Measurements from ENCODE around the gene KCNE3.

Gene KCNE3

DNA sequence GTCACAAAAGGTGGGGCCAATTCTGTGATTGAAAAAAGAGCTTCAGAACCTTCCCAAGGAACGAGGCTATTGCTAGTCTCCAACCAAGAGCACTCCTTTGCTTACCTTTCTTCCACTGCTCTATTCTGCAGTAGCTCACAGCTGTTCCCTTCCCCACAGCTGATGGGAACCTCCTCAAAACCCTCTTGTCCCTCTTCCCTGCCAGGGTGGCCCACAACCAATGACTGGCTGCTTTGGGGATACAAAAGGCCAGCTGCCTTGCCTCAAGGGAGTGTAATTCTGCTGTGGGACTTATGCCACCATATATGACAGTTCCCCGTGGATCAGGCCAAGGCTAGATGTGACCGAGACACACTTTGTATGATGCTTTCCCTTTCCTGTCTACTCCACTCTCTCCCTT is 15.0 kb downstream of the KCNE3 start:
- TF ChIP-seq, protein P1, sequence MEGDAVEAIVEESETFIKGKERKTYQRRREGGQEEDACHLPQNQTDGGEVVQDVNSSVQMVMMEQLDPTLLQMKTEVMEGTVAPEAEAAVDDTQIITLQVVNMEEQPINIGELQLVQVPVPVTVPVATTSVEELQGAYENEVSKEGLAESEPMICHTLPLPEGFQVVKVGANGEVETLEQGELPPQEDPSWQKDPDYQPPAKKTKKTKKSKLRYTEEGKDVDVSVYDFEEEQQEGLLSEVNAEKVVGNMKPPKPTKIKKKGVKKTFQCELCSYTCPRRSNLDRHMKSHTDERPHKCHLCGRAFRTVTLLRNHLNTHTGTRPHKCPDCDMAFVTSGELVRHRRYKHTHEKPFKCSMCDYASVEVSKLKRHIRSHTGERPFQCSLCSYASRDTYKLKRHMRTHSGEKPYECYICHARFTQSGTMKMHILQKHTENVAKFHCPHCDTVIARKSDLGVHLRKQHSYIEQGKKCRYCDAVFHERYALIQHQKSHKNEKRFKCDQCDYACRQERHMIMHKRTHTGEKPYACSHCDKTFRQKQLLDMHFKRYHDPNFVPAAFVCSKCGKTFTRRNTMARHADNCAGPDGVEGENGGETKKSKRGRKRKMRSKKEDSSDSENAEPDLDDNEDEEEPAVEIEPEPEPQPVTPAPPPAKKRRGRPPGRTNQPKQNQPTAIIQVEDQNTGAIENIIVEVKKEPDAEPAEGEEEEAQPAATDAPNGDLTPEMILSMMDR (IDR thresholded peaks at IDR 0.05; ENCODE audit: insufficient read depth, low read length, missing control alignments): no peak
- H3K4me3 ChIP-seq (ENCODE audit: low read depth, low read length): no peak overlapping the region
- DNase-seq (ENCODE audit: low read depth, low spot score): no peak
- CTCF ChIA-PET: interaction anchor here (0.7 to 23.0 kb wide), 34 partner anchors 9 to 796 kb away, joined by 3 to 674 read pairs (median 7); partner anchors contain the start of genes PGM2L1 and POLD3
- POLR2A ChIA-PET: no interaction called here

DNA sequence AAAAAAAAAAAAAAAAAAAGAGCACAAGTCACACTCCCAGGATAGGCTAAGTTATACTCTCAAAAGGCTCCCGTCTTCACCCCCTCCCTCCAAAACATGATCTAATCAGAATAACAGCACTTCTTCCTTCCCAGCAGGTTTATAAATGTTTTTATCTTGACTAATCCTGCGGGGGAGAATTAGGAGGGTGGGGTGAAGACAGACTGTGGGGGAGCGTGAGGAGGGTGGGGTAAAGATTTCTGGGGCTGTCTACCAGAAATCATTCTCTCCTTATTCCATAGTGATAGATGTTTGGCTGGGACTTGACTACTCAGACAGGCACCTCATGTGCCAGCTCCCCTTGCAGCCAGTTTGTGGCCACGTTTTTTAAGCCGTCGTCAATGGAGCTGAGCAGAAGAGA is 17.0 kb downstream of the KCNE3 start:
- ChIA-PET POLR2A (no interaction called here), CTCF (interaction anchor here (0.7 to 23.0 kb wide), 44 partner anchors 8 to 487 kb away, joined by 3 to 674 read pairs (median 5); partner anchors contain the start of genes KCNE3, LIPT2 and PGM2L1)
- H3K4me3 ChIP-seq (ENCODE audit: low read depth, low read length): no peak overlapping the region
- DNase-seq (ENCODE audit: low read depth, low spot score): no peak
- TF ChIP-seq, protein P1 (IDR thresholded peaks at IDR 0.05; ENCODE audit: insufficient read depth, low read length, missing control alignments): no peak

DNA sequence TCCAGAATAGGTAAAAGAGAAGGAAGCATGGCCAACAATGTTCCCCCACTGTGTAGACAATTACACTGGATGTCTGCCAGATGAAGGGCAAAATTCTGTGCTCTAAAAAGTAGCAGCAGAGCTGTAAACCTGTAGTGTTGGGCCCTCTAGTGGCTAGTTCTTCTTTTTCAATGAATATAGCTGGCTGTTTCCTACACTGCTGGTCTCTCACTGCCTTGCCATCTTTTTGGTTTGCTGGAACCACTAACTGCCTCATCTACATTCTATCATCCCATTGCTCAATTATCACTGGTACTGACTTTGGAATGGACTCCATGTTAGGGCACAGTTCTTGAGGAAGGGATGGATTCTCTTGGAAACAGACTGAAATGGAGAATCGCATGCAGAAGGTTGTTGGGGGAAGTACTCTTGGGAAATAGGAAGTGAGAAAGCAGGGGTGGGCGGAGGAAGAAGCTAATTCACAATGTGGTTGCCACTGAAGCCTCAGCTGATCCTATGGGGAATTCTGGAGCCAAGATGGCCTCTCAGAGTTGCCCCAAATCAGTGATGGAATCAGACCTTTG is 17.9 kb downstream of the KCNE3 start:
- POLR2A ChIA-PET: interaction anchor here (0.6 kb wide), 1 partner anchor 120 kb away, joined by 3 read pairs; no protein-coding TSS in a partner anchor
- TF ChIP-seq, protein P1 (IDR thresholded peaks at IDR 0.05; ENCODE audit: insufficient read depth, low read length, missing control alignments): peak; percentile 68
- H3K4me3 ChIP-seq (ENCODE audit: low read depth, low read length): no peak overlapping the region
- DNase-seq (ENCODE audit: low read depth, low spot score): peak; percentile 23
- CTCF ChIA-PET: interaction anchor here (0.7 to 23.0 kb wide), 52 partner anchors 9 to 486 kb away, joined by 3 to 674 read pairs (median 5); partner anchors contain the start of genes KCNE3, LIPT2 and PGM2L1

DNA sequence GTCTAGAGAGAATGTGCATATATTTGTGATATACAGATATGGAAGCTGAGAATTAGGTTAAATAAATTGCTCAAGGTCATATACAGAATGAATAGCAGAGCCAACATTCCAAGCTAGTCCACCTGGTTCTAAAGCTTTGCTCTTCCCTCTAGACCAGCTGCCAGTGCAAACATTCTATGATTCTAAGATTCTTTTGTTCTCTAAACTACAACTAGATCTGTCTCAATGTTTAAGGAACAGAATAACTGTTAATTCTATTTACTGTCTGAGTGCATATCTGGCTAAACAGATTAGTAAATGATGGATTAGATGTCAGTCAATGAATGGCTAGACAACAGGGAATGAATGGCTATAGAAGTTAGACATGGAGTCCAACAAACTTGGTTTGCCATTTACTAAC is 19.6 kb downstream of the KCNE3 start:
- no peak for DNase-seq (ENCODE audit: low read depth, low spot score)
- no peak overlapping the region for H3K4me3 ChIP-seq (ENCODE audit: low read depth, low read length)
- TF ChIP-seq, protein P1 (IDR thresholded peaks at IDR 0.05; ENCODE audit: insufficient read depth, low read length, missing control alignments): no peak
- CTCF ChIA-PET: interaction anchor here (0.8 to 23.0 kb wide), 15 partner anchors 10 to 292 kb away, joined by 3 to 674 read pairs (median 17); no protein-coding TSS in a partner anchor
- POLR2A ChIA-PET: no interaction called here

DNA sequence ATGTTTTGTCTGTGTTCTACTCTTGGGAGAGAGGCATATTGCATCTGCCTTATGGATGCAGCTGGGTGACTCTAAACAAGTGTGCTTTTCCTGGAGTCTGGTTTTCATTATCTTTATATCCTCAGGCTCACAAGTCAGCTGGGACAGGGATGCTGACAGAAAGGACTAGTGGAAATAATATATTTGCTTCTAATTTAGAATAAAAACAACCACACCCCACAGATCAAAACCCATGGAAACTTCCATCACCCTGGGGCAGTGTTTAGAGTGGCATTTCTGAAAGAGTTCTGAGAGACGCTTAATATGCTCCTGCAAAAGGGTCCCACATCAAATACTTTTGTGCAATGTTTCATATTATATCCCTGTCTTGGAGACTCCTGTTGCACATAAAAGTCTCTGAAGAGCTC is 20.8 kb downstream of the KCNE3 start:
- TF ChIP-seq, protein P1 (IDR thresholded peaks at IDR 0.05; ENCODE audit: insufficient read depth, low read length, missing control alignments): no peak
- DNase-seq (ENCODE audit: low read depth, low spot score): no peak
- ChIA-PET CTCF (interaction anchor here (0.7 to 23.0 kb wide), 9 partner anchors 8 to 191 kb away, joined by 3 to 674 read pairs (median 6); no protein-coding TSS in a partner anchor), POLR2A (no interaction called here)
- H3K4me3 ChIP-seq (ENCODE audit: low read depth, low read length): no peak overlapping the region

DNA sequence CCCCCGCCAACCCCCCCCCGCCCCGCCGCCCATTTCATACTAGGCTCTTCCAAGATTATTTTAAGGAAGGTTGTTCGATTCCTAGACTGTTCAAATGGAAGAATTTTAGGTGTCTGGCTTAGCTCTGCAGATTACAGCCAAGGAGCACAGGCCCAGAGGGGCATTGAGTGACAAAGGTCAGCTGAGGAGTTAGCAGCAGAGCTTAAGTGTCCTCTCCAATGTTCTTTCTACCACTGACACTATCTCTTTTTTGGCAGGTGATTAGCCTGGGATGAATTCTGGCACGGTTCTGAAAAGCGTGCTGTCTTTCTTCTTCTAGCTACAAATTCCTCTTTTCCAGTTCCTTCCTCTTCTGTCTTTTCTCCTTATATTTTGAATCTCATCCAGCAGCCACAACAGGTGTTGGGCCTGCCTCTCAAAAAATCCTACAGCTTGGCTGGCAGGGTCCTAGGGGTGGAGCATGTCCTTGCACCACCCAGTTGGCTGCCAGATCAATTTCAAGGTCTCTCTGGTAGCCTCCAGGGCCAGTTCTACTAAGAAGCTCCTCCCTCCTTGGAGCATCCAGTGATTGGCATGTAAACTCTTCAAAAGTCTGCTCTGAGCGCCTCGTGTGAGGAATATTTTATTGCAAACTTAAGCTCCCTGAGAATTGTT is 23.0 kb downstream of the KCNE3 start:
- no peak for DNase-seq (ENCODE audit: low read depth, low spot score)

More for the DNA sequence above, 23.0 kb downstream of the KCNE3 start:
- ChIA-PET CTCF (interaction anchor here (1.0 to 23.0 kb wide), 9 partner anchors 8 to 296 kb away, joined by 3 to 674 read pairs (median 10); no protein-coding TSS in a partner anchor), POLR2A (no interaction called here)
- H3K4me3 ChIP-seq (ENCODE audit: low read depth, low read length): no peak overlapping the region
- TF ChIP-seq, protein P1 (IDR thresholded peaks at IDR 0.05; ENCODE audit: insufficient read depth, low read length, missing control alignments): no peak
